NT2/D1 (cell line): ENCODE results near the gene MEN1.

Experiments
- DNase-seq: peaks from one replicate; pipeline ENCODE4 v3.0.0-alpha.2; 2011; ENCODE audit warnings: low read depth, low spot score
- H3K27me3 ChIP-seq: 2 replicates; pipeline ENCODE4 v1.6.0; 2011; ENCODE audit warnings: mild to moderate bottlenecking; ENCODE audit not compliant: insufficient read length, insufficient read depth
- H3K36me3 ChIP-seq: 2 replicates; pipeline ENCODE4 v1.6.1; 2011; ENCODE audit warnings: mild to moderate bottlenecking, low read length, mixed read lengths; ENCODE audit not compliant: insufficient read depth, insufficient read length
- H3K4me1 ChIP-seq: 2 replicates; pipeline ENCODE4 v1.5.1; 2011; ENCODE audit not compliant: insufficient read depth, insufficient read length
- H3K4me3 ChIP-seq: 2 replicates; pipeline ENCODE4 v1.5.1; 2011; ENCODE audit warnings: low read depth; ENCODE audit not compliant: insufficient read length
- H3K9ac ChIP-seq: 2 replicates; pipeline ENCODE4 v1.6.0; 2011; ENCODE audit warnings: low read depth; ENCODE audit not compliant: insufficient read length
- H3K9me3 ChIP-seq: 2 replicates; pipeline ENCODE4 v1.5.1; 2011; ENCODE audit warnings: mild to moderate bottlenecking, low read length; ENCODE audit not compliant: insufficient read depth
- SUZ12 ChIP-seq: IDR thresholded peaks from 2 replicates; pipeline ENCODE4 v1.6.1; 2011; ENCODE audit not compliant: insufficient read length, insufficient read depth; ENCODE audit errors: extremely low read depth
- YY1 ChIP-seq: IDR thresholded peaks from 2 replicates; pipeline ENCODE4 v1.6.1; 2011; ENCODE audit not compliant: insufficient read length, insufficient read depth
- ZNF274 ChIP-seq: IDR thresholded peaks from 2 replicates; pipeline ENCODE4 v1.6.1; 2011; ENCODE audit warnings: mild to moderate bottlenecking, low read depth, low read length

The MEN1 gene

DNA sequence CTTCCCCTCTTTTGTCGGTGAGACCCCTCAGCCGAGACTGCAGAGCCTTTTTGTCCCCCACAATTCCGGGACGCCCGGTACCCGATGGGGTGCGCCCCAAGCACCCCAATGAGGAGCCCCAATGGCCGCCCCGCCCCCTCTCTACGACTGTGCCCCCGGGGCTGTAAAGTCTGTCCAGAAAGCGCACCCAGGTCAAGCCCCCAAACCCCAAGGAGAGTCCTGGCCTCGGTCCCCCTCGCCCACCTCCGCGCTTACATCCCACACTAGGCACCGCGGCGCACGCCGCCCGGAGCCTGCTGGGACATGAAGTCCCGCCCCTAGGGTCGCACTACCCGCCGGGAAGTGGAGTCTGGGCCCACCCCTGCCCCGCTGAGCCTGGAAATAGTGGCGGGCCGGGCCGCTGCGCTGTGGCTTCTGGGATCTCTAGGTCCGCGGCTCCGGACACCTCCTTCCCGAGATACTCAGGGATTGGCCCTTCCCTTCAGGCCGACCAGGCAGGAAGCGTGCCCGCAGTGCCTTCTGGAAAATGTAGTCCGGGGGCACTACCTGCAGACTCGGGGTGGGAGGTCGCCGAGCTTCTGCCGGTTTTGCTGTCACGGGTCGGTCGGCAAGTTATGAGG is at the start of gene MEN1:
TSS of gene MEN1 (minus strand) at position 281 of the 620 bp plus-strand sequence. CDS start 442 bp downstream, outside the sequence.
- H3K36me3 ChIP-seq = peaks cover 36% of the 10 kb centered on the region
- peaks cover 5% of the 10 kb centered on the region for H3K4me1 ChIP-seq
- DNase-seq = peak; percentile 99
- peak within 1 kb of the TSS; percentile 86 for H3K9ac ChIP-seq
- peak within 1 kb of the TSS; percentile 79 for H3K4me3 ChIP-seq
- H3K27me3 ChIP-seq = no peaks in the 10 kb centered on the region
- H3K9me3 ChIP-seq = no peaks in the 10 kb centered on the region
- TF ChIP-seq YY1 = no peak
- no peak for TF ChIP-seq SUZ12
- no peak for TF ChIP-seq ZNF274

DNA sequence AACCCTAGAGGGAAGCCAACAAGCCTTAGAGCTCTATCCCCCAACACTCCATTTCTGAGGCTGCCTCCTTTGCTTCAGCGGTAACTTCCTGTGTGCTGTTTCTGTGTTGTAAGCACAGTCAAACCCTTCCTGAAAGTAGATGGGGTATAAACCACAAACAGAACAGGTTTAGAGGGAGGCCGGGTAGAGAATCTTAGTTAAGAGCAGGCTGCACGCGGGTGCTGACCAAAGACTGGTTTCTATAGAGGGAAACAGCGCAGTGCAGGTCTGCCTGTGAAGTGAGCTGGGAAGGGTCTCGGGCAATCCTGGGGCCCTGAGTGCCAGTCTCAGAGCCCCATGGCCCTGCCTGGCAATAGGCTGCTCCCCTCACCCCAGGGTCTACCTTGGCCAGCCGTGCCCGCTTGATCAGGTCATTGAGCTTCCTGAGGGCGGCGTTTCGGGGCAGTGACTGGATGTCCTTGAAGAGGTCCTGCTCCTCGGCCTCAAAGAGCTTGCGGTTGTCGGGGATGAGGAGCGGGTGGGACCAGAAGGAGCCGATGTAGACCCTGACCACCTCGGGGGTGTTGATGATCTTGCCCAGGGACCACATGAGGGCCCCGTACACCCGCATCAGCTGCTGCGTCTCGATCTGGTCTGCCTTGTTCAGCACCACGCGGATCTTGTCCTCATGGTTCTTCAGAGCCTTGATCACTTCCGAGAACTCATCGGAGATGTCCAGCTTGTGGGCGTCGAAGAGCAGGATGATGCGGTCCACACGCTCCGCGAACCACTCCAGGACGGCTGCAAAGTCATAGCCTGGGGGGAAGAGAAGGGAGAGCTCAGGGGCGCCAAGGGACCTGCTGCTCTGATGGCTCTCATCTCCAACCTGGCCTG is 49.4 kb upstream of the MEN1 start:
- H3K4me3 ChIP-seq = no peak overlapping the region
- no peak for DNase-seq
- TF ChIP-seq SUZ12 (no peak), ZNF274 (no peak), YY1 (no peak)
- peaks cover 42% of the 10 kb centered on the region for H3K4me1 ChIP-seq
- H3K9ac ChIP-seq = no peak overlapping the region
- H3K36me3 ChIP-seq = peaks cover 53% of the 10 kb centered on the region
- no peaks in the 10 kb centered on the region for H3K9me3 ChIP-seq
- H3K27me3 ChIP-seq = no peaks in the 10 kb centered on the region

DNA sequence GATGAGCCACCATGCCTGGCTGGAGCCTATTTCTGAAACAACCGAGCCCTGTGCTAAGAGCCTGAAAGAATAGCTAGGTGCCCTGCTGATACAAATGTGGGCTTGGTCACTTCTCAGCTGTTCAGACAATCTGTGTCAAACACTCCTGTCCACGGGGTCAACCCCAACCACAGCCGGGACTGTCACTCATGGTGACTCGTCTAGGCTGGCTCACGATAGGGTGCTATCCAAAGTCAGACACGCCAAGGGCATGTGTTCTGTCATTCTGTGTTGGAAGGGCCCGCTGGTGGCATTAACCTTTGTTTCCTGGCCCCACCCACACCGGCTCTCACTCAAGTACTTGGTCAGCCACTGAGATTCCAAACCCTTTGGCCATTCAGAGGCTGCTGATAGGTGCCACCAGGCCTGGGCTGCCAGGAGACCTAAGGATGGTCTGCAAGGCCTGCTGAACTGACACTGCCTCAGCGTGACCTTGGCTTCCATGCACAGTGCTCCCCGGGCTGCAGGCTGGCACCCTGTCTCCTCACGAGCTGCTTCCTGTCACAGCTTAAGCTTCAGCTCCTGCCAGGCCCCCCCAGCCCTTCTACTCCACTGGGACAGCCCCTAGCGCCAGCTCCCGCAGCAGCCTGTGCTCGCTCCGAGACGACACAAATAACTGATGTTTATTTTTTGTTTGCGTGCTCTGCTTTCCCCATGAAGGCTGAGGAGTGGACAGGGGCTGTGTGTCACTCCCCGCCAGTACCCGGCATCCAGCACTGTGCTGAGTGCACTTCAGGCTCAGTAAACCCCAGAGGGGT is 48.3 kb upstream of the MEN1 start:
- peaks cover 42% of the 10 kb centered on the region for H3K4me1 ChIP-seq
- H3K9me3 ChIP-seq = no peaks in the 10 kb centered on the region
- H3K4me3 ChIP-seq = no peak overlapping the region
- peaks cover 65% of the 10 kb centered on the region for H3K36me3 ChIP-seq
- no peak overlapping the region for H3K9ac ChIP-seq
- no peak for TF ChIP-seq ZNF274
- TF ChIP-seq SUZ12 = no peak
- TF ChIP-seq YY1 = no peak
- no peaks in the 10 kb centered on the region for H3K27me3 ChIP-seq
- DNase-seq = no peak

DNA sequence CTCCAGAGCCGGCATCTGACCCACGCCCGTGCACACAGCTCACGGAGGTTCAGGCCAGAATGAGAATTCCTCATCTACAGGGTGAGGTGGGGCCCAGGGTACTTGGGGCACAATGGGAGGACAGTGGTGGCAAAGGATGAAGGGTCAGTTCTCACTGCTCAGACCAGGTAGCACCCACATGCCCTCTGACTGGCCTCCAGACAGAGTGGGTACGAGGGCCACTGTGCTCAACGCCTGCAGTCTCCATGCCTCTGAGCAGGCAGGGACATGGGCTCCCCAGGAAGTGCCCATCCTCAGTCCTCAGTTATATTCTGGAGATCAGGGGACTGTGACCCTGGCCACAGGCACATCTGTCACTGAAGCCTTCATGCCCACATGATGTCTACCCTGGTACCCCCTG is 47.1 kb upstream of the MEN1 start:
- peak overlapping the region; percentile 21 for H3K9ac ChIP-seq
- H3K4me1 ChIP-seq = peaks cover 33% of the 10 kb centered on the region
- no peak overlapping the region for H3K4me3 ChIP-seq
- TF ChIP-seq SUZ12 (no peak), YY1 (no peak), ZNF274 (no peak)
- H3K27me3 ChIP-seq = no peaks in the 10 kb centered on the region
- DNase-seq = no peak
- H3K9me3 ChIP-seq = no peaks in the 10 kb centered on the region
- peaks cover 71% of the 10 kb centered on the region for H3K36me3 ChIP-seq

DNA sequence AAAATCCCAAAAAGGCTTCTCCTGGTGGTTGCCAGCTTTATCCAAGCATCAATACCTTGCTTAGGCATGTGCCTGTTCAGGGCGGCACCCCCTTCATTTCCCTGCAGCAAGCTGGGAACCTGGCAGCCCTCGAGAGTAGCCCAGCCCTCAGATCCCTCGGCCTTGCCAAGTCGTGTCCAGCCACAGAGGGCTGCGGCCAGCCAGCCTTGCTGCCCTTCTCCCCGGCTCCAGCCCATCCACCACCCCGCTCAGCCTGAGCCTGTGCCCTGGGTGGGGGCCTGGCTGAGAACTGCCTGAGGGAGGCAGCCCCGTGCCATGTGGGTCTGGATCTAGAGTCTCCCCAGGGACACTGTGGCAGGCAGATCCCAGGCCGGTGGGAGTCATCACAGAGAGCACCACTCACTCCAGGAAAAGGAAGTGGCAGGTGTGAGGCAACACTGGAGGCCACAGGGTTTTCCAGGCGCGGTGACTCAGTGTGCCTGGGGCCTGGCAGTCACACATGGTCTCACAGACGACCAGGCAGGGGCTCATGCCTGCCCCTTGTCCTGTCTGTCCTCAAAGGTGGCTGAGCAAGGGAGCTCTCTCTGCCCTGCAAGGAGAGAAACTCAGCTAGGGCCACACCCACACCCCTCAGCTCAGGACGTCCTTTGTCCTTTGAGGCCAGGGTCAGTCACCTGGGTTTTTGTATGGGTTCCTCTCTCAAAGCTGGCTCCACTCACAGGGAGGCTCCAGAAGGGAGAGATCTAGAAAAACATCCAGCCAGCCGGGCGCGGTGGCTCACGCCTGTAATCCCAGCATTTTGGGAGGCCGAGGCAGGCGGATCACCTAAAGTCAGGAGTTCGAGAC is 46.3 kb upstream of the MEN1 start:
- H3K9ac ChIP-seq = peak overlapping the region; percentile 9
- no peak for DNase-seq
- no peak overlapping the region for H3K4me3 ChIP-seq
- no peak for TF ChIP-seq YY1
- TF ChIP-seq SUZ12 = no peak
- no peaks in the 10 kb centered on the region for H3K27me3 ChIP-seq
- H3K36me3 ChIP-seq = peaks cover 78% of the 10 kb centered on the region
- H3K9me3 ChIP-seq = no peaks in the 10 kb centered on the region
- peaks cover 41% of the 10 kb centered on the region for H3K4me1 ChIP-seq

DNA sequence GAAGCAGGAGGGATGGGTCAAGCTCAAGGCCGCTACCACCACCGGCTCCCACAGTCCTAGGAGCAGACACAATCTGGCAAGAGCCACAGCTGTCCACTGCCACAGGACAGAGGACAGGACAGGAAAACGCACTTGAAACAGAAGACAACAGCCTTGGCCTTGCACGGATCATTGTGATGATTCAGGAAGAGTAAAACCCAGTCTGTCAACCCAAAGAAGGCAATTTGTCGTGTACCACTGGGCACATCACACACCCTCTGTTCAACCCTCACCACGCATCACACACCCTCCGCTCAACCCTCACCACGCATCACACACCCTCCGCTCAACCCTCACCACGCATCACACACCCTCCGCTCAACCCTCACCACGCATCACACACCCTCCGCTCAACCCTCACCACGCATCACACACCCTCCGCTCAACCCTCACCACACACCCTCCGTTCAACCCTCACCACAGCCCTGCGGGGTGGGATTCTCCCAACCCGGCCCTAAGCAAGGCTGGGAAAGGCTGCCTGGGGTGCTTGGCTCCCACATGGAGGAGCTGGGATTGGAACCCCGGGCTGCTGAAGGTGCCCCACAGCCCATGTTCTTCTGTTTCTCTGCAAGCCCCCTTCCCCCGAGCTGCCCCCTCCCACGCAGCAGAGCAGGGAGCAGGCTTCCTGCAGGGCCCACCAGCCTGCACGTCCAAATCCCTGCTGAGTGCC is 45.4 kb upstream of the MEN1 start:
- no peak for TF ChIP-seq ZNF274
- Histone ChIP-seq H3K9me3 (no peaks in the 10 kb centered on the region), H3K9ac (no peak overlapping the region), H3K4me3 (no peak overlapping the region), H3K4me1 (peaks cover 49% of the 10 kb centered on the region), H3K36me3 (peaks cover 76% of the 10 kb centered on the region), H3K27me3 (no peaks in the 10 kb centered on the region)
- no peak for DNase-seq
